ENCODE results near the gene MAP3K12. TPM values are rescaled to one million over a fixed set of nuclear protein-coding genes. Genes with fewer than 3 reads are reported as not detected.
A peak's percentile ranks its signal among the peaks of the same experiment; 100 is the strongest.

MAP3K12 gene
- total and polyA plus RNA-seq, 2 of the 4 experiments (the other 2 are of a cell fraction): 29.0 to 52.5 TPM

GRCh38 chr12:53476769-53477209 is 22.5 kb downstream of the MAP3K12 start:
- Histone ChIP-seq H3K23ac (ENCODE audit: low read depth, low read length) (no peak overlapping the region), H3K4me3 (ENCODE audit: insufficient read depth, low read depth, low read length) (no peak overlapping the region), H4K8ac (ENCODE audit: low read depth in 2 of 2, low read length in 2 of 2) (no peak overlapping the region), H2BK5ac (ENCODE audit: low read depth, low read length, poor library complexity, severe bottlenecking) (no peak overlapping the region), H3K4ac (ENCODE audit: low read depth, low read length) (no peak overlapping the region), H3K27me3 (ENCODE audit: control insufficient read depth, insufficient read depth, low read length) (no peaks in the 10 kb centered on the region), H3K4me2 (ENCODE audit: low read depth, low read length) (no peak overlapping the region), H2BK20ac (ENCODE audit: low read depth, low read length) (no peak overlapping the region), H3K56ac (ENCODE audit: extremely low read depth, insufficient read depth, low read length) (no peak overlapping the region), H2BK15ac (ENCODE audit: low read depth, low read length) (no peak overlapping the region), H4K5ac (ENCODE audit: low read depth, low read length) (no peak overlapping the region), H3K14ac (replicated peaks; ENCODE audit: low read depth, low read length) (no peak overlapping the region), H3K79me1 (ENCODE audit: low read depth in 1 of 2, low read length in 2 of 2) (peaks cover 41 to 88% of the 10 kb centered on the region in 2 experiments), H3K27ac (ENCODE audit: insufficient read depth, low read length) (no peak overlapping the region), H2BK120ac (ENCODE audit: low read depth, low read length) (no peak overlapping the region), H2AK5ac (ENCODE audit: low read depth, low read length) (no peak overlapping the region), H3K9me1 (ENCODE audit: insufficient read depth, low read length) (peaks cover 4% of the 10 kb centered on the region; the same call in 1 of the 2 replicates), H2AK9ac (replicated peaks; ENCODE audit: low read depth, low read length, poor library complexity) (no peak overlapping the region), H3K4me1 (ENCODE audit: control insufficient read depth, insufficient read depth, low read length) (peaks cover 19% of the 10 kb centered on the region), H4K20me1 (ENCODE audit: insufficient read depth, low read length) (peaks cover 94% of the 10 kb centered on the region), H3K9ac (ENCODE audit: low read depth, low read length) (no peak overlapping the region), H3K9me3 (ENCODE audit: control insufficient read depth, insufficient read depth, low read length) (no peaks in the 10 kb centered on the region), H4K91ac (ENCODE audit: insufficient read depth, low read depth, low read length) (no peak overlapping the region), H2AFZ (replicated peaks; ENCODE audit: low read length, poor library complexity) (no peak overlapping the region), H3K36me3 (ENCODE audit: control insufficient read depth, insufficient read depth, low read length) (peaks cover 76% of the 10 kb centered on the region), H3K18ac (ENCODE audit: low read depth, low read length) (no peak overlapping the region)
- no peak for DNase-seq
- ATAC-seq (ENCODE audit: low read depth): no peak
- POLR2A ChIA-PET (ENCODE audit: unreplicated experiment): interaction anchor here (0.5 kb wide), 1 partner anchor 21 kb away, joined by 3 read pairs; no protein-coding TSS in a partner anchor
- in situ Hi-C loops (cut with MboI; ENCODE audit: low sequenced_read_pairs) (no loop called here), intact Hi-C loops (cut with micrococcal nuclease) (no loop called here), dilution Hi-C loops (cut with HindIII; ENCODE audit: low sequenced_read_pairs, unreplicated experiment) (no loop called here)
- BruUV-seq (replicated peaks): no TSS peak
- CTCF ChIA-PET: interaction anchor here (0.5 to 0.7 kb wide), 3 partner anchors 11 to 569 kb away, joined by 3 to 4 read pairs (median 3); no protein-coding TSS in a partner anchor
- TF ChIP-seq MAZ (IDR thresholded peaks at IDR 0.05; ENCODE audit: borderline replicate concordance, low read depth, low read length): no peak
- no peak for TF ChIP-seq FOS (IDR thresholded peaks at IDR 0.05; ENCODE audit: low read depth, low read length)
- peak; percentile 34 for TF ChIP-seq CTCF (conservative IDR thresholded peaks at IDR 0.05; ENCODE audit: low read depth, low read length)
- WGBS, 2 experiments (ENCODE audit: extremely low coverage in 2 of 2, insufficient read length in 1 of 2): 68% methylated on average over 2 of the region's 2 CpGs; no CpG with 5 or more reads in 1 of the 2 experiments

Measured in IMR-90 (cell line).